ENCODE measurements around the gene RPL13.

The RPL13 gene

GRCh38 chr16:89560378-89561141 is at the start of gene RPL13:
Gene RPL13, plus strand, starts transcription at chr16:89560682. Its CDS starts 278 bp downstream, at chr16:89560960.
- peak; percentile 82 for FAIRE-seq

GRCh38 chr16:89511374-89511773 is 49.1 kb upstream of the RPL13 start:
- no peak for DNase-seq (ENCODE audit: extremely low spot score, insufficient read length, low read depth)
- FAIRE-seq = no peak

More at GRCh38 chr16:89560378-89561141, at the start of gene RPL13:
- DNase-seq (ENCODE audit: extremely low spot score, insufficient read length, low read depth) = peak; percentile 97

DNA sequence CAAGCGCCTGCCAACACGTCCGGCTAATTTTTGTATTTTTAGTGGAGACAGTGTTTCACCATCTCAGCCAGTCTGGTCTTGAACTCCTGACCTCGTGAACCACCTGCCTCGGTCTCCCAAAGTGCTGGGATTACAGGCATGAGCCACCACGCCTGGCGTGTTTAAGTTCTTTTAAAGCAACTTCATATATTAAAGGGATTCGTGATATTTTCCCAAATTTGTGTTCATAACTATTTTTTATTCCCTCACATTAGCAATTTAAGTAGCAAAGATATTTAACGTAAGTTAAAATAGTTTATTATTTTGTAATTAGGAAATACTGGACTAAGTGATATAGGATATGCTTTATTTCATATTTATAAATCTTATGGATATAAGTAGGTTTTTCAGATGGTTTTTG is 48.0 kb upstream of the RPL13 start:
- DNase-seq (ENCODE audit: extremely low spot score, insufficient read length, low read depth) (no peak), FAIRE-seq (no peak)

- DNase-seq (ENCODE audit: extremely low spot score, insufficient read length, low read depth) = no peak
- no peak for FAIRE-seq
Observed at GRCh38 chr16:89517128-89517527, 43.4 kb upstream of the RPL13 start.

GRCh38 chr16:89519881-89520280 is 40.6 kb upstream of the RPL13 start:
- FAIRE-seq (no peak), DNase-seq (ENCODE audit: extremely low spot score, insufficient read length, low read depth) (no peak)

DNA sequence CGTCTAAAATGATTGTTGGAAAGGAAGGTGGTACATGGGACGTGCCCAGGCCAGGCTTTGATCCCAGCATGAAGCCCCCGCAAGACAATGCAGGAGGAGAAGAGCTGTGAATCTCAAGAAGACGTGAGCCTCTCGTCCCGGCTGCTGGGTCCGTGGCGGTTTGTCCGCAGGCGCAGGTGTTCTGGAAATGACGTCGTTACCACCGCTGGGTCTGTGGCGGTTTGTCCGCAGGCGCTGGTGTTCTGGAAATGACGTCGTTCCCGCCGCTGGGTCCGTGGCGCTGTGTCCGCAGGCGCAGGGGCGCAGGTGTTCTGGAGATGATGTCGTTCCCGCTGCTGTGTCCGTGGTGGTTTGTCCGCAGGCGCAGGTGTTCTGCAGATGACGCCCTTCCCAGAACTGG is 38.2 kb upstream of the RPL13 start:
- DNase-seq (ENCODE audit: extremely low spot score, insufficient read length, low read depth) = no peak
- no peak for FAIRE-seq

DNA sequence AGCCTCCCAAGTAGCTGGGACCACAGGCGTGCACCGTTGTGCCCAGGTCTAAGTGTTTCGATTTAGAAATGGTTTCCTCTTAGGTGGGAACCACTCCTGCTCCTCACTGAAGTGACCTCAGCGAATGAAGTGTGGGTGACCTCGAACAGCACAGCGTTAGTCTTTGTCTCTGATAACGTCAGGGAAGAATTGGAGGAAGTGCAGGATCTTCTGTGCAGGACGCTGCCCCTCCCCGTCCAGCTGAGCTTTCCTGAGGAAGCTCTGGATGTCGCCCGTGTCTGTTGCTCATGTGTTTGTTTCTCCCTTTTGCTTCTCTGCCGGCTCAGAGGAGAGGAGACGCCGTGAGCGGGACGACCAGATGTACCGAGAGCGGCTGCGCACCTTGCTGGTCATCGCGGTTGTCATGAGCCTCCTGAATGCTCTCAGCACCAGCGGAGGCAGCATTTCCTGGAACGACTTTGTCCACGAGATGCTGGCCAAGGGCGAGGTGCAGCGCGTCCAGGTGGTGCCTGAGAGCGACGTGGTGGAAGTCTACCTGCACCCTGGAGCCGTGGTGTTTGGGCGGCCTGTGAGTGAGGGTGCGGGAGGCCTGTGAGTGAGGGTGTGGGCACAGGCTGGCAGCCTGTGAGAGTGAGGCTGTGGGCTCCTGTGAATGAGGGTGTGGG is 36.7 kb upstream of the RPL13 start:
- FAIRE-seq = no peak
- DNase-seq (ENCODE audit: extremely low spot score, insufficient read length, low read depth) = no peak

DNA sequence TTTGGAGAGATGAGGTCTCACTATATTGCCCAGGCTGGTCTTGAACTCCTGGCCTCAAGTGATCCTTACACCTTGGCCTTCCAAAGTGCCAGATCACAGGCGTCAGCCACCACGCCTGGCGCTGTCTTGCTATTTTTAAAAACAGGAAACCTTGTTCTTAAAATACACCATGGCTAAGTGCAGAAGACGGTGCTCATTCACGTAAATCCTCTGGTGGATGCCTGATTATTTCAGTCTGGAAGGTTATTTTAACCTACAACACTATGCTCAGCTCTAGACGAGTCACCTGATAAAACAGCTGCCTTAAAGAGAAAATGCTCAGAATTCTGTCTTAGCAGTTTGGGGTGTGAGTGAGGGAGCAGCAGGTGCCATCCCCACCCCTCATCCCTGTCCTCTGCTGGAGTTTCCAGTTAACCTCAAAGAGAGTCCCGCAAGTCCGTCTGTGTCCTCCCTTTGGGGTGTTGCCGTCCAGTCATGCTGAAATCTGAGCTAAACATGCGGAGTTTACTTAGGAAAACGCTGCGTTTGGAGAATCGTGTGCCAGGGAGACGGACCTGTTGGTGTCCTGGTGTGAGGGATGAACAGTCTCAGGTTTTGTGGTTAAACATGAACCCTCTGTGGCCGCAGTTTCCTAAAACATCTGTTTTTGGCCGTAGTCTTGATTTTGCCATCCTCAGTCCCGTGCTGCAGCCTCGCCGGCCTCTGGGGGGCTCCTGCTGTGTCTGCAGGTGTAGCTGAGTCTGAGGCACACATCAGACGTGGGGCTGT is 35.2 kb upstream of the RPL13 start:
- FAIRE-seq = no peak

DNA sequence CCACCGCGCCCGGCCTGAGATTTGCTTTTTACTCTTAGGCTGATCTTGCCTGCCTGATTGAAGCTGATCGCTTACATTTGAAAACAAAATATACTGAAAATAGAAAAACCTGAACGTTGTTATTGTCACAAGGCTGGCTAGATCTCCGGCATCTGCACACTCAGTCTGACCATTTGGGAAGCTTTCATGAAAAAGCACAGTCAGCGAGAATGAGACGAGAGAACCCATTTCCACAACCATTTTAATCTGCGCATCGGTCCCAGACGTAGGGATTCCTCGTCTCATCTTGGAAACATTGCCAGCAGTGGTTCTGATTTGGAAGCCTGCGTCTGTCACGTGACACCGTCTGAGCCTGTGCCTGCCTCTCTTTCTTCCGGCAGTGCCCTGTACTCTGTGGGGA is 31.4 kb upstream of the RPL13 start:
- DNase-seq (ENCODE audit: extremely low spot score, insufficient read length, low read depth) (no peak), FAIRE-seq (no peak)

More for the DNA sequence above, 35.2 kb upstream of the RPL13 start:
- DNase-seq (ENCODE audit: extremely low spot score, insufficient read length, low read depth) = no peak

DNA sequence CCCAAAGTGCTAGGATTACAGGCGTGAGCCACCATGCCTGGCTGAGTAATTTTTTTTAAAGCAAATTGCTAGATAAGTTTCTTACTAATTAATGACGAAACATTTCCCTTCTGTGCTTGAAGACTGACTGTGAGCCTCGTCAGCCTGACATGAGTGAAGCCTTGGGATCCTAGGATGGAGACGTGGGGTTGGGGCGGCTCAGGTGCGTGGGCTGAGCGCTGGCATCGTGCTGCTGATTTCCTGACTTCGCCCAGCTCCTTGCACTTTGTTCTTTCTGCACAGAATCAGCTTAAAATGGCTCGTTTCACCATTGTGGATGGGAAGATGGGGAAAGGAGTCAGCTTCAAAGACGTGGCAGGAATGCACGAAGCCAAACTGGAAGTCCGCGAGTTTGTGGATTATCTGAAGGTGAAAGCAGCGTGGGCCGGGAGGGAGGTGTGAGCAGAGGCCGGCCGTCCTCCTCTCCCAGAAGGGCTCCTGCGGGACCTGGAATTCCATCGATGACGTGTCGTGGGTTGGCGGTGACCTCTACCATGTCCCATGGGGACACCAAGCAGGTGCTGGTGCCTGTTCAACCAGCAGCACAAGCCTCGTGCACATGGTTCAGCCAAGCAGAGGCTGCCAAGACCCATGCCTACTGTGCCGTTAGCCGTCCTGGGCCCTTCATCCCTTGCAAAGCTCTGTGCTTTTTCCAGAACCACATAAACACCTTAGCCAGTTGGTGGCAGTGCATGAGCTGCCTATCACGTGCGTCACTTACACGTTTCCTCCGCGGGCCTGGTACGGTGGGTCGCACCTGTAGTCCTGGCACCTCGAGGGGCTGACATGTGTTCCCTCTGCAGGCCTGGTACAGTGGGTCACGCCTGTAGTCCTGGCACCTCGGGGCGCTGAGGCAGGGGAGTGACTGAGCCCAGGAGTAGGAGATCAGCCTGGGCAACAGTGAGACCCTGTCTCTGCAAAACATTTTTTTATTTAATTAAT is 29.8 kb upstream of the RPL13 start:
- no peak for FAIRE-seq
- DNase-seq (ENCODE audit: extremely low spot score, insufficient read length, low read depth) = no peak

DNA sequence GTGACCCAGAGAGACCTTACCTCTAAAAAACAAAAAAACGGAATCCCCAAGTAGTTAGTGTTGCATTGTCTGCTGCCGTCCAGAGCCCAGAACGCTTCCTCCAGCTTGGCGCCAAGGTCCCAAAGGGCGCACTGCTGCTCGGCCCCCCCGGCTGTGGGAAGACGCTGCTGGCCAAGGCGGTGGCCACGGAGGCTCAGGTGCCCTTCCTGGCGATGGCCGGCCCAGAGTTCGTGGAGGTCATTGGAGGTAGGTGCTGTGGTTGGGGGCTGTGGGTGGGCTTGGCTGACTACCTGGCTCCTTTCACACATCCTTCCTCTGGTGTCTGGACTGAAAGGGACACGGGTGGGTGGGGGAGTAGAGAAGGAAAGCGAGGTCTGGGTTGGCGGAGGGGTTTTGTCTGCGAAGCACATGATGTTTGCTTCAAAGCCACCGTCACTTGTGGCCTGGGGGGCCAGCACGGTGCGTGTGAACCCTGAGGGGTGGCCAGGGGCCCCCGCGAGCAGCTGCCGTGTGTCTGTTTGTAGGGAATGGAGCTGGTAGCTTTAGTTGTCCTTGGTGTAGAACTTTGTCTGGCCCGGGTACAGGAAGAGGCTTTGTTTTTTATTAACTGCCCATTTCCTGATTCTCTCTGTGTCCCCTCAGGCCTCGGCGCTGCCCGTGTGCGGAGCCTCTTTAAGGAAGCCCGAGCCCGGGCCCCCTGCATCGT is 28.5 kb upstream of the RPL13 start:
- FAIRE-seq (no peak), DNase-seq (ENCODE audit: extremely low spot score, insufficient read length, low read depth) (no peak)

DNA sequence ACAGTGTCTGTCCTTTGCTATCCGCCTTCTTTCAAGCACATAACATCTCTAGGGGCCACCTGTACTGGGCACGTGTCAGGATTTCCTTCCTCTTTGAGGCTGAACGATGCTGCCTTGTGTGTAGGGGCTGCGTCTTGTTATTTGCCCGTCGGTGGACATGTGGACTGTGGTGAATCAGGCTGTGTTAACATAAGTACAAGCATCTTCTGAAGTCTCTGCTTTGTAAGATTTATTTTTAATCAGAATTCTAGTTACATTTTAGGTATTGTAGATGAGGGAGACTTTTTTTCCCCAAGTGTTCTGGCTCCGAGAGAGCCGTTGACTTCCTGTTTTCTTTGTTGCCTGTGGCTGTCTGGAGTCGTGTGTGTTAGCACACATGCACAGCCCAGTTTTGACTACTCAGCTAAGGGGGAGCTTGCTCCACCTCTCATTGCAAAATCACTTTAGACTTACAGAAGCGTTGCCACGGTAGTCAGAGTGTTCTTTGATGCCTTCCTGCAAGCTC is 26.2 kb upstream of the RPL13 start:
- no peak for DNase-seq (ENCODE audit: extremely low spot score, insufficient read length, low read depth)

GRCh38 chr16:89536371-89536770 is 24.1 kb upstream of the RPL13 start:
- FAIRE-seq = no peak
- no peak for DNase-seq (ENCODE audit: extremely low spot score, insufficient read length, low read depth)

More for the DNA sequence above, 26.2 kb upstream of the RPL13 start:
- FAIRE-seq = no peak

DNA sequence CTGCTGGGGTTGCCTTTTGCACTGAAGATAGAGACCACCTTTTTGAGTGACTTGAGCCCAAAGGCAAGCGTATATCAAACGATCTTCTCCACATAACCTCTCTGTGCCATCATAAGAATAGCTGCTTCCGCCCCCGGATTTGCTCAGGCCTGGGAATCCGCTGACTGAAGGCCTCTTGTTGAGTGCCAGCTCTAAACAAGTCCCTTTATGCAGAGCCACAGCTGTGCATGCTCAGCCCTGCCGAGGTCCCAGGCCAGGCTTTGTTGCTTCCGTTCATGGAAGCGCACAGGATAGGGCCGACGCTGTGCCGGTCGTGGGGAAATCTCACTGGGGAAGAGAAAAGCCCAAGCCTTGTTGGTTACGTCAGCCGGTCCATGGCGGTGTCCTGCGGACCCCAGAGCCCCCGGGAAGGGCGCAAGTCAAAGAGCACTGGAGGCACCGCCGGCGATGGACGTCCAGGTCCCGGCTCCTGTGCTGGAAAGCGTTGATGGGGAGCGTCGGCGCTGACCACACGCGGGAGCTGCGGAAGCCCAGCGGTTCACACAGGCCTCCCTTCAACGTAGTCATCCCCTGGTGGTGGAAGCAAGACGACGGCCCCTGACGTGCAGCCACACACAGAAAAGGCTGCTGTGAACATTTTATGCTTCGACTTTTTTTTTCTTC is 23.5 kb upstream of the RPL13 start:
- DNase-seq (ENCODE audit: extremely low spot score, insufficient read length, low read depth) = no peak
- FAIRE-seq = no peak

GRCh38 chr16:89537549-89537925 is 22.9 kb upstream of the RPL13 start:
- FAIRE-seq = no peak
- DNase-seq (ENCODE audit: extremely low spot score, insufficient read length, low read depth) = no peak

DNA sequence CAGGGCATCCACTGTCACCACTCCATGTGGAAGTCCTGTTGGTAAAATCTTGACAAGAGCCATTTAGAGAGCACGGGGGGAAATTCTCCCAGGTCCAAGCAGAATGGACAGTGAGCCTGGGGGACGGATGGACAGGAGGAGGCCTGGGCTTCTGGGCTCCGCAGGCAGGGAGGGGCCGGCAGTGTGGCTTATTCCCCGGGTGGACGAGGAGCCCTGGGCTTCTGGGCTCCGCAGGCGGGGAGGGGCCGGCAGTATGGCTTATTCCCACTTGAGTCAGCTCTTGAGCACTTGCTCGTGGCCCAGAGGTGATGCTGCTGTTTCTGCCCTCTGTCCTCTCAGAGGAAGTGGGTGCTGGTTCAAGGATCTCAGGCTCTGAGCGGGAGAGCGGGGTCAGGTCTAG is 22.2 kb upstream of the RPL13 start:
- FAIRE-seq (no peak), DNase-seq (ENCODE audit: extremely low spot score, insufficient read length, low read depth) (no peak)

DNA sequence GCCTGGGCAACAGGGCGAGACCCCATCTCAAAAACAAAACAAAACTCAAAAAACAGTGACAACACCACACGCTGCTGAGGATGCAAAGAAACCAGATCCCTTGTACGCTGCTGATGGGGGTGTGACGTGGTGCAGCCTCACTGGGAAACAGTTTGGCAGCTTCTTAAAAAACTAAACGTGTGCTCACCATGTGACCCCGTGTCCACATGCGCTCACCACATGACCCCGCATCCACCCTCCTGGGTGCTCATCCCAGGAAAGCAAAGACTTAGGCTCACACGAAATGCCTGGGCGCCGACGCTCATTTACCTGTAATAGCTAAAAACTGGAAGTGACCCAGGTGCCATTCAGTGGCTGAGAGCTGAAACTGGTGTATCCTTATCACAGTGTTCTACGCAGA is 19.9 kb upstream of the RPL13 start:
- DNase-seq (ENCODE audit: extremely low spot score, insufficient read length, low read depth) (no peak), FAIRE-seq (no peak)

- no peak for FAIRE-seq
- DNase-seq (ENCODE audit: extremely low spot score, insufficient read length, low read depth) = no peak
Observed at GRCh38 chr16:89541792-89542191, 18.7 kb upstream of the RPL13 start.
